A673 (cell line): ENCODE measurements around the gene MAP4K4.

Source experiments
- EZH2 ChIP-seq: fragments of 200-600 bp; sonication (generic); IDR thresholded peaks from 2 replicates; pipeline ENCODE4 v1.6.1; 2017; ENCODE audit warnings: borderline replicate concordance, low read depth, mild to moderate bottlenecking, mixed read lengths, antibody characterized with exemption, low read length; ENCODE audit not compliant: poor library complexity, severe bottlenecking
- TF ChIP-seq, protein P1 (sequence below): fragments of 300-800, 200-600 bp; sonication (generic); conservative IDR thresholded peaks from 2 replicates; pipeline ENCODE4 v1.5.1; 2017; ENCODE audit warnings: low read depth, mild to moderate bottlenecking, antibody characterized with exemption, low read length, moderate library complexity, mixed read lengths

DNA sequence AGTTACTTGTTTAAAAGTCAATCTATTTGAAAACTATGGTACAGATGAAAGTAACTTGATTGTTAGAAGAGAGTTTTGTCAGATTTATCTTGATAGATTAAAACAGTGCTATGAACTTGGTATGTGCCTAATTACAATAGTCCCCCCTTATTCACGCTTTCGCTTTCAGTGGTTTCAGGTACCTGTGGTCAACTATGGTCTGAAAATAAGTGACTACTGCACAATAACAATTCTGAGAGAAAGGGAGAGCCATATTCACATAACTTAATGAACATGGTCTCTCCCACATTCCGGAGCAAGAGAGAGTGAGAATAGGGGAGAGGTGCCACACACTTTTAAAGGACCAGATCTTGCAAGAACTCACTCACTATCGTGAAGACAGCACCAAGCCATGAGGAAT is 13.2 kb upstream of the MAP4K4 start:
- TF ChIP-seq, protein P1, sequence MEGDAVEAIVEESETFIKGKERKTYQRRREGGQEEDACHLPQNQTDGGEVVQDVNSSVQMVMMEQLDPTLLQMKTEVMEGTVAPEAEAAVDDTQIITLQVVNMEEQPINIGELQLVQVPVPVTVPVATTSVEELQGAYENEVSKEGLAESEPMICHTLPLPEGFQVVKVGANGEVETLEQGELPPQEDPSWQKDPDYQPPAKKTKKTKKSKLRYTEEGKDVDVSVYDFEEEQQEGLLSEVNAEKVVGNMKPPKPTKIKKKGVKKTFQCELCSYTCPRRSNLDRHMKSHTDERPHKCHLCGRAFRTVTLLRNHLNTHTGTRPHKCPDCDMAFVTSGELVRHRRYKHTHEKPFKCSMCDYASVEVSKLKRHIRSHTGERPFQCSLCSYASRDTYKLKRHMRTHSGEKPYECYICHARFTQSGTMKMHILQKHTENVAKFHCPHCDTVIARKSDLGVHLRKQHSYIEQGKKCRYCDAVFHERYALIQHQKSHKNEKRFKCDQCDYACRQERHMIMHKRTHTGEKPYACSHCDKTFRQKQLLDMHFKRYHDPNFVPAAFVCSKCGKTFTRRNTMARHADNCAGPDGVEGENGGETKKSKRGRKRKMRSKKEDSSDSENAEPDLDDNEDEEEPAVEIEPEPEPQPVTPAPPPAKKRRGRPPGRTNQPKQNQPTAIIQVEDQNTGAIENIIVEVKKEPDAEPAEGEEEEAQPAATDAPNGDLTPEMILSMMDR: no peak
- no peak for TF ChIP-seq EZH2
